NCI-H2029 (cell line): ENCODE data around the gene CYP27B1.

Experiments
- DNase-seq: peaks from one replicate; lab custom pipeline; 2025; lab: John Stamatoyannopoulos, UW

CYP27B1 gene

DNA sequence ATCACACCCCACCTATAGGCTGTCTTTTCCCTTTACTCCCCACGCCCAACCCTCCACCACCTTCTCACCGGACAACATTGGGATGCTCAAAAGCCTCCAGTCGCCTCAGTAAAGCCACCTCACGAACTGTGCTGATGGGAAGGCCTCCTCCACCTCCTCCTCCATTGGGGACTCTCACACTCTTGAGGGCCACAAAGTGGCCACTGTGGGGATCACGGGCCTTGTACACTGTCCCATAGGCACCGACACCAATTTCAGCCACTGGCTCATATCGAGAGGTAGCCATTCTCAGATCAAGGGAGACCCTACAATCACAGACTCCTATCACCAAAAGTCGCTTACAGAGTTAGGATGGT is 15.5 kb downstream of the CYP27B1 start:
- no peak for DNase-seq

GRCh38 chr12:57750561-57751431 is 16.1 kb downstream of the CYP27B1 start:
- no peak for DNase-seq

- no peak for DNase-seq
These were observed 17.8 kb downstream of the CYP27B1 start for GRCh38 chr12:57749061-57749460.

GRCh38 chr12:57746025-57746424 is 20.9 kb downstream of the CYP27B1 start:
- no peak for DNase-seq

- no peak for DNase-seq
These were observed 21.4 kb downstream of the CYP27B1 start for GRCh38 chr12:57745485-57745881.

DNA sequence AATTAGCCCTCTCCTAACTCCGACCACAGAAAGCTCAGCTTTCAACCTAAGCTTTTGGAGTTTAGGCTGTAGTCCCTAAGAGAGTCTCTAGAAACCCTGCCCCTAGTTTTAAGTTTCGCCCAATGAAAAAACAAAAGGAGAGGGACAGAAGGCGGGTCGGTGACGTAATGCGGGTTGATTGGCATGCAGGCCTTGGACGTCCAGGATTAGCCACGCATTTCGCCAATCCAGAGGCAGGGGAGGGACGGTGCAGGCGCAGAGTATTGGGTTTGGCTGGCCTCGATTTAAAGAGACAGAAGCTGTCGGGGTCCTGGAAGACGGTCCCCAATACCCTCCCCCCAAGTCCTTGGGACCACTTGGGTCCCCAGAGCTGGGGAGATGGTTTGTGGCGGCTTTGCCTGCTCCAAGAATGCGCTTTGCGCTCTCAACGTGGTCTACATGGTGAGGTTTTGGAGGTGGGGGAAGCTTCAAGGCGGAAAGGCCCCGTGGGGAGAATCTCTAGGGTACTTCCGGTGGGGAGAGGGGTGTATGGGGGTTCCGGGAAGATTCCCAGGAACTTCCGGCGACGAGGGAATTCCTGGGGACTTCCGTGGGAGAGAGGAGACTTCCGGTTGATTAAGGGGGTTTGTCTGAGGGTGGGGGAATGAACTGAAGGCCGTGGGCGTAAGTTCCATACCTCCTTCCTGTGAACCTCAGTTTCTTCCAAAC is 21.9 kb downstream of the CYP27B1 start, which contains the start of gene TSPAN31:
Gene TSPAN31, plus strand, starts transcription at position 263 of the 708 bp plus-strand sequence. Its CDS starts 116 bp downstream, at position 379.
- DNase-seq, result peak; percentile 96

DNA sequence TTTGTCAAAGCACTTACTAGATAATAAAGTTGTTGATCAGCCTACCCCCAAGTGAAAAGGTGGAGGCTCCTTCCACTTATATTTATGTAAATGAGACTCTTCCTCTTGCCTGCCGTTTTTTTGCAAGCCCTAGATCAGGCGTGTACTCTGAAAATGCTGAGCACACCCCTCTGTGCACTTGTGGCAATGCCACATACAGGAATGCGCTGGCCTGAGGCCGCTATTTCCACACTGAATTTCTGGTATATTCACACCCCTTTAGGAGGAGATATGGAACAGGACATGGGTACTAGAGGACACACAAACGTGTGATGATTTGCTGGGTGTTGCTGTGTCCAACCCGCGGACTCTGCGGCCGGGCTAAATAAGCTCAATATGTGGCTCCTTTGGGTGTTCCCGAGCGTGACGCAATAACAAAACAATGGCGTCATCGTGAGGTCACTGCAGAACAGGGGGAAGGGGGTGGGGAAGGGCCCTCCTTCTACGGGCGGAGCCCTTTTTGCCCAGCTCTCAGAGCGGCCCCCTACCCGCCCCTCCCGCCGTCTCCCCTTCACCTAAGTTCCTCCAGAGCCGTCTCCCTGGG is 22.6 kb downstream of the CYP27B1 start:
- peak; percentile 84 for DNase-seq

- DNase-seq, result no peak
These were observed 23.1 kb downstream of the CYP27B1 start for GRCh38 chr12:57743769-57744168.

DNA sequence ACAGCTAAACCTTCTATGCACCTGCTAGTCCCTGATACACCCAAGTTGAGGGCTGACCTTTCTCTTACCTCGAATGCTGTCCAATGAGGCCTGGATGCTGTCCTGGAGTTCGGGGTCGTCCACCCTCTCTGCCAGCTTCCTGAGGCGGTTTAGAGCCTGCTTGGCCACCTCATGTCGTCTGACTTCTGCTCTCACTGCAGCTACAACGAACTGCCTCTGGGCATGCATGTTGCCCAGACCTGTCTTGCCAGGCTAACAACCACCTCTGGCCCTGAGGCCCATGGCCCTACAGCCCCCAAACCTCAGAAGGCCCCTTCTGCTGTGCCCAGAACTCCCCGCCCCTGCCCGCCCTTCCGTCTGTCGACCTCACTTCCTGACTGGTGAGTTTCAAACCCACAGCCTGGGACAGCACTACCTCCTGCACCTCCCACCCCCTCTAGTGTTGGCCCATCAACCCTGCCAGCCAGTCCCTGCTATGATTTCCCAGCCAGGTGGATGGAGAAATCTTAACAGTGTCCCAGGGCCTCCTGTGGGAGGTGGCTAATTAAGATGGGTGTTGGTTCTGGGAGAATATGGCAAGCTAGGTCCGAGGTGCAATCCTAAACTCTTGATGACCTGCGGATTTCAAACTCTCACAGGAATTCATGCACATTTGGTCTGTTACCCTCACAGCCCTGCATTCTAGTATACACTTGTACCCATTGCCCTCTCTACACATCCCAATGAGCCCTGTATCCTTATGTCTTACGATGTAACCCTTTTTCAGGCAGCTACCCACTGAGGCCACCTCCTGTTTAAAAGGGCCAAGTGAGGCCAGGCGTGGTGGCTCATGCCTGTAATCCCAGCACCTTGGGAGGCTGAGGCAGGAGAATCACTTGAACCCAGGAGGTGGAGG is 24.8 kb downstream of the CYP27B1 start:
- DNase-seq, result no peak

- DNase-seq, result no peak
These were observed 25.5 kb downstream of the CYP27B1 start for GRCh38 chr12:57741413-57741789.

- DNase-seq, result no peak
These were observed 26.0 kb downstream of the CYP27B1 start for GRCh38 chr12:57740656-57741412.

GRCh38 chr12:57739914-57740538 is 26.9 kb downstream of the CYP27B1 start:
- no peak for DNase-seq

DNA sequence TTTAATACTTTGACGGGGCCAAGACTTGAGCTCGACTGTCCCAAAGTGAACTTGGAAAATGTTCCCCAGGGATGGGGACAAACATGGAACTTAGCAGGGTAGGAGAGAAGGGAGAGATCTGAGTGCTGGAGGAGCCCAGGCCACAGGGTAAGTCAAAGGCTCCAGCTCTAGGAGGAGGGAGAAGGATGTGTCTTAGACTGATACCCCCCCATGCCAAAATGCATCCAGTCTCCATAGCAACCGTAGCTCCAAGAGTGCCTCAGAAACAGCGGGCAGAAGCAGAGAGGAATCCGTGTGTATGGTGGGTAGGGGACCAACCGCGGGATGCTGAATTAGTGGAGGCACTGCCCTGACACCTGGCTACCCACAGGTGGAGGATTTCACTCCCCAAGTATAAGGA is 27.5 kb downstream of the CYP27B1 start:
- DNase-seq, result no peak

DNA sequence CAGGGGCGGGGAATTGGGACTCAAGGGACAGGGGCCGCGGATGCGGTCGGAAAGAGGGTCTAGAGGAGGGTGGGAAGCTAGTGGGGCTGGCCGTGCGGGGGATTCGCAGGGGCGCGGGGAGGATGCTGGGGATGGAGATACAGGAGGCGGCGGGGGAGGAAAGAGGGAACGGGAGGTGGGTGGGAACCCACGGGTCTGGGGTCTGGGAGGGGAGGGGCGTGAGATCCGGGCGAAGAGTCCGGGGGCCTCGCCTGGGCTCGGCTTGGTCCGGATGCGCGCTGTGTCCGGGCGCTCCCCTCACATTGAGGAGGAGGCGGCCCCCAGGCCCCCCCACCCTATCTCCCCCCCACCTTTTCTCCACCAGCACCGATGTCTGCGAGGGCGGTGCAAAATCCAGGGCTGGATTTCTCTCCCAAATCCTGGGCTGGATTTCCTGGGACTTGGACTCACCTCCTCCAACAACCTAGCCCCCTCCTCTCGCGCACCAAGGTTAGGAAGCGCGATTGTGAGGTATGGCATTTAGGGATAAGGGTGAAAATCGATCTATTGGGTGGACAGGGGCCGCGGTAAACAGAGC is 28.1 kb downstream of the CYP27B1 start, which contains the start of gene AGAP2:
Gene AGAP2, minus strand, starts transcription at position 82 of the 577 bp plus-strand sequence. CDS start 496 bp downstream, outside the sequence.
- DNase-seq, result no peak

DNA sequence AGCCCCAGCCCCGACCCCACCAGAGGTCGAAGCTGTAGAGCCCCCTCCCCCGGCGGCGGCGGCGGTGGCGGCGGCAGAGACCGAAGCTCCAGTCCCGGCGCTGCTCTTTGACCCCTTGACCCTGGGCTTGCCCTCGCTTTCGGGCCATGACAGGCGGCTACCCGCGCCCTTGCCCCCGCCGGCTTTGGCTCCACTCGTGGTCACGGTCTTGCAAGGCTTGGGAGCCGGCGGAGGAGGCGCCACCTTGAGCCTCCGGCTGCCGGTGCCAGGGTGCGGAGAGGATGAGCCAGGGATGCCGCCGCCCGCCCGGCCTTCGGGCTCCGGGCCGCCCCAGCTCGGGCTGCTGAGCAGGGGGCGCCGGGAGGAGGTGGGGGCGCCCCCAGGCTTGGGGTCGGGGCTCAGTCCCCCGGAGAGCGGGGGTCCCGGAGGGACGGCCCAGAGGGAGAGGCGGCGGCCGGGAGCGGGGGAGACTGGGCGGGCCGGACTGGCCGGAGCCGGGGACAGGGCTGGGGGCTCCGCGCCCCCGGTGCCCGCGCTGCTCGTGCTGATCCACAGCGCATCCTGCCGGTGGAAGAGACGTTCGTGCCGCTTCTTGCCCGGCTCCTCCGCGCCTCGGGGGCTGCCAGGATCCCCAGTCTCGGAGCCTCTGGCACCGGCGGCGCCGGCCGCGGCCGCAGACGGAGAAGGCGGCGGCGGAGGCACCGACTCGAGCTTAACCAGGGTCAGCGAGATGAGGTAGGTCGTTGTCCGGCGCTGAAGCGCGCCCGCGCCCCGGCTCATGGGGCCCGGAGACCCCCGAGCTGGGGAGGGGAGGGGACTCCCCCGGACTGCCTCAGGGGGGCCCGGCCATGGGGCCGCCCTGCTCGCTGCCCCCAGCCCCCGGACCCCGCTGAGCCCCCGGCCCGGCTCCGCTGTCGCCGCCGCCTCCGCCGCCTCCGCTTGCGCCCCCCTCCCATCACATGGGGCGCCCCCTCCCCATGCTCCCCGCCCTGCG is 29.1 kb downstream of the CYP27B1 start:
- no peak for DNase-seq

- no peak for DNase-seq
These were observed 30.0 kb downstream of the CYP27B1 start for GRCh38 chr12:57736741-57737466.

- no peak for DNase-seq
These were observed 30.7 kb downstream of the CYP27B1 start for GRCh38 chr12:57735952-57736740.
